ENCODE data around the gene NDUFB5.
A peak's percentile ranks its signal among the peaks of the same experiment; 100 is the strongest.

Gene NDUFB5

DNA sequence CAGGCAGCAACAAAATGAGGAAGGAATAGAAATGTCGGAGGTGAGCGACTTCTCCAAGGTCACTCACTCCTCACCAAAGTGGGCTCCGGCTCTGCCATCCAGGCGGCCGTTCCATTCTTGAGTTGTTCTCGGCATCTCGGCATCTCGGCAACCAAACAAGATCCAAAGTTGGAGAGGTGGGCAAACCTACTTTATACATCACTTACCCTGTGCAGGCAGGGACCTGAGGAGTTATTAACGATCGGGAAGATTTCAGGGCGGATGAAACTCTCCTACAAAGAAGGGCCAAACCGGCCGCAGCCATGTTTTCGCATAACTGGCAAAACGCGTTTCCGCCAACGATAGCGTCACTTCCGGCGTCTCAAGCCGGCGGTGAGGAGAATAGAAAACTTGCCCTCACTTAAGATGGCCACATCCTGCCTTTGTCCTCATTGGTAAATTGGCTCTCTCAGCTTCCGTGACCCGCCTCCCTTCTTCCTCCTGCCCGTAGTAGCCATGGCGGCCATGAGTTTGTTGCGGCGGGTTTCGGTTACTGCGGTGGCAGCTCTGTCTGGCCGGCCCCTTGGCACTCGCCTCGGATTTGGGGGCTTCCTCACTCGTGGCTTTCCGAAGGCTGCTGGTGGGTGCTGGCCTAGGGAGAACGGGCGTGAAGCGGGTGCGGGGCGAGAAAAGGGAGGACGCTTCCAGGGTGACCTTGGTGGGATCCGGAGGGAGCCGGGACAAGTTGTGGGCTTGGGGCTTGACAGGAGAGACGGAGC is at the start of gene NDUFB5, which contains the start of gene MRPL47:
NDUFB5 (plus strand) TSS at position 474 of the 758 bp plus-strand sequence; CDS start at position 496, 22 bp downstream.
MRPL47 (minus strand) TSS at position 318 of the 758 bp plus-strand sequence; CDS start at position 304, 14 bp downstream.
- H3K27me3 Mint-ChIP-seq (ENCODE audit: low read depth), result no peaks in the 10 kb centered on the region
- H3K4me1 Mint-ChIP-seq (ENCODE audit: low read depth), result peaks cover 31% of the 10 kb centered on the region
- peaks cover 21% of the 10 kb centered on the region for H3K36me3 Mint-ChIP-seq (ENCODE audit: low read depth)
- no peaks in the 10 kb centered on the region for H3K9me3 Mint-ChIP-seq
- H3K27ac Mint-ChIP-seq, result peak within 1 kb of the TSS; percentile 99
- H3K4me3 Mint-ChIP-seq, result peak within 1 kb of the TSS; percentile 99

DNA sequence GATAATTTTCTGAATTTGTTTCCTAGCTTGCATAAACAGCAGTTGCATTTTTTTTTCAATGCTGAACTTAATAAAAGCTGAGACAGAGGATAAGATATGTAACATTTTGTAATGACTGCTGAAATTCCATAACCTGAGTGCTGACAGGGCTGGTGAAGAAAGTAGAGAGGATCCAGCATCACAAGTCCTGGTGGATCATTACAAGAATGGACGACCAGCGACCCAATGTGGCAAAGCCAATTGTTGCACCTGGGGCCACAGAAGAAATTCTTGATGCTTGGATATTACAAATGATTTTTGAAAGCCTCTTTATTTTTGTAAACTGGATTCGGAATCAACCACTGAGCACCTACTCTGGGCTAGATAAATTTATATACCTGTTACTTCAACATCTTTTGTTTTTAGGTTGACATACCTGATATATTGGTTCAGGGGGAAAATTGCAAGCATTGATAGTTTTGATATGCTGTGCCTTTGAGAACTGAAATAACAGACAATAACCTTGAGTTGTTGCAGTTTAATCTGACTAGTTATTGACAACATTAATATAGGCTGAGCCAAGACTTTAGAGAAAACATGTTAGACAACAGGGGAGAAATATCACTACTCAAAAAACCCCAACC is 45.7 kb upstream of the NDUFB5 start:
- Mint-ChIP-seq H3K4me3 (no peak overlapping the region), H3K27ac (no peak overlapping the region), H3K27me3 (ENCODE audit: low read depth) (peaks cover 29% of the 10 kb centered on the region), H3K36me3 (ENCODE audit: low read depth) (no peaks in the 10 kb centered on the region), H3K4me1 (ENCODE audit: low read depth) (peaks cover 10% of the 10 kb centered on the region), H3K9me3 (no peaks in the 10 kb centered on the region)

DNA sequence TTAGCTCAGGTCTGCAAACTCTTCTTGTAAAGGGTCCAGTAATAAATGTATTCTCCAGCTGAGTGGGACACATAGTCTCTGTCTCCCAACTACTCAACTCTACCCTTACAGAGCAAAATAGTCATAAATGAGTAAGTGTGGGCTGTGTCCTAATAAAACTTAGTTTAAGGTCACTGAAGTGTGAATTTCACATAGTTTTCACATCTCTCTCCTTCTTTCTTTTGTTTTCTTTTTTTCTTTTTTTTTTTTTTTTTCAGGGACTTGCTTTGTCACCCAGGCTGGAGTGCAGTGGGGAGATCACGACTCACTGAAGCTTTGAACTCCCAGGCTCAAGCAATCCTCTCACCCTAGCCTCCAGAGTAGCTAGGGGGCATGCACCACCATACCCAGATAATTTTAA is 43.8 kb upstream of the NDUFB5 start:
- H3K4me3 Mint-ChIP-seq, result no peak overlapping the region

DNA sequence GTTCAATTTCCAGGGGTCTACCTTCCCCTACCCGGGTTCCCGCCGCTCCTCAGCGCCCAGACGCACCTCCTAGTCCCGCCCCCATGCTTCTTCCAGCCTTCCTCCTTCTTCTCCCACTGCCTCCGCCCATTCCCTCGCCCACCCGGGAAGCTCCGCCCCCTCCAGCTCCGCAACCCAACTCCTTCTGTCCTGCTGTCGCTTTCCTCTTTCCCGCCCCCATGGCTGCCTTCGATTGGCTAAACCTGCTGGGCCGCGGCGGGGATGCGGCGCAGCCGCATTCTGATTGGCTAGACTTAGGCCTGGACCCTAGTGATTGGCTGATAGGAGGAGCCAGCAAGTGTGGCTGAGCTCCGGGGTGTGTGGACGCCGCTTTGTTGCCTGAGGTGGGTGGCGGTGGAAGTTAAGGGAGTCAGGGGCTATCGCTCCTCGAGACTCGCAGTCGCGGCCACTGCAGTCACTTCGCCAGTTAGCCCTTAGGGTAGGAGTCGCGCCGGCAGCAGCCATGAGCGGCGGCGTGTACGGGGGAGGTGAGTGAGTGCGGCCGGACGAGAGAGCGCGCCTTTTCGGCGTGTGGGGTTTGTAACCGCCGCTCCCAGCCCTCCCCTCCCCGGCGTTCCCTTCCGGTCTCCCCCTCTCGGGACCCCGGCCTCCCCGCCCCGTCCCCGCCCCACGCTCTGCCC is 41.9 kb upstream of the NDUFB5 start, which contains the start of gene ACTL6A:
ACTL6A (plus strand) TSS at position 336 of the 680 bp plus-strand sequence; CDS start at position 503, 167 bp downstream.
- peak within 1 kb of the TSS; percentile 96 for H3K27ac Mint-ChIP-seq
- peaks cover 23% of the 10 kb centered on the region for H3K27me3 Mint-ChIP-seq (ENCODE audit: low read depth)
- H3K36me3 Mint-ChIP-seq (ENCODE audit: low read depth), result no peaks in the 10 kb centered on the region
- H3K9me3 Mint-ChIP-seq, result no peaks in the 10 kb centered on the region
- peak within 1 kb of the TSS; percentile 97 for H3K4me3 Mint-ChIP-seq
- peaks cover 21% of the 10 kb centered on the region for H3K4me1 Mint-ChIP-seq (ENCODE audit: low read depth)

More for the DNA sequence above, 43.8 kb upstream of the NDUFB5 start:
- peaks cover 29% of the 10 kb centered on the region for H3K27me3 Mint-ChIP-seq (ENCODE audit: low read depth)
- peaks cover 19% of the 10 kb centered on the region for H3K4me1 Mint-ChIP-seq (ENCODE audit: low read depth)
- H3K36me3 Mint-ChIP-seq (ENCODE audit: low read depth), result no peaks in the 10 kb centered on the region
- no peak overlapping the region for H3K27ac Mint-ChIP-seq
- H3K9me3 Mint-ChIP-seq, result no peaks in the 10 kb centered on the region

DNA sequence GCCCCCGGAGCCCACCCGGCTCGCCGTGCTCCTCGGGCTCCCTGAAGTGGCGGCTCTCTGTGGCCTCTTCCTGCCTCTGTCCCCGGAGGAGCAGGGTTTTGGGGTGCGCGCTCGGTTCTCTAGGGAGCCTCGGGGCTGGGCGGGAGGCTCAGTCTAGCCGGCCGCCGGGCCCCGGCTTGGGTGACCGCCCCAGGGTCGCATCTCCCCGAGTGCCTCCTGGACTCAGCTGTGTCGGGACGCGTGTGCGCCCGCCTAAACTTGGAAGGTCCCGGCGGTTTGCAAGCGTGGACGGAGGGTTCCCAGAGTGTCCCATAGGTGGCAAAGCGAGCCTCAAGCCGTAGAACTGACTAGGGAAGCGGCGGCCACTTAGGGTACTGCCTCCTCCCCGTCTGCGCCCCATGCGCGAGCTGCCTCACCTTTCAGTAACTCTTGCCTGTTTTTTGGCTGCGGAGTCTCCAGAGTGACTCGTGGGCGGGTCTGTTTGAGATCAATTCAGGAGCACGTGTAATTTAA is 41.3 kb upstream of the NDUFB5 start:
- peaks cover 22% of the 10 kb centered on the region for H3K4me1 Mint-ChIP-seq (ENCODE audit: low read depth)
- no peaks in the 10 kb centered on the region for H3K36me3 Mint-ChIP-seq (ENCODE audit: low read depth)
- H3K27ac Mint-ChIP-seq, result peak overlapping the region; percentile 87
- H3K9me3 Mint-ChIP-seq, result no peaks in the 10 kb centered on the region
- peaks cover 23% of the 10 kb centered on the region for H3K27me3 Mint-ChIP-seq (ENCODE audit: low read depth)
- peak overlapping the region; percentile 88 for H3K4me3 Mint-ChIP-seq

DNA sequence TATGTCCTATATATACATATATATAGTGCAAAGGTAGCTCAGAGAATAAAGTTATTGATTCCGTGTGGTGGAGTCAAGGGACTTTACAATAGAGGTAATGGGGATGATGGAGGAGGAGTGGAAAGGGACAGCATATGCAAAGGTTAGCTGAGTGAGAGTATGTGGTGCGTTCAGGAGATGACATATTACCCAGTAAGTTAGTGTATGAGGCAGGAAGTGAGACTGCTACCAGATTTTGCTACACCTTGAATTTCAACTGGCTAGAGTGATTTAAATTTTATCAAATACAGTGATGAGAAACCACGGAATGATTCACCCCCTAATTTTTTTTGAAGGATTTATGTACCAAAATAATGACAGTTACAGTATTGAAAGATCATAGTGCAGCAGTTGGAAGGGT is 39.1 kb upstream of the NDUFB5 start:
- peaks cover 6% of the 10 kb centered on the region for H3K36me3 Mint-ChIP-seq (ENCODE audit: low read depth)
- H3K27ac Mint-ChIP-seq, result peak overlapping the region; percentile 76
- peak overlapping the region; percentile 53 for H3K4me3 Mint-ChIP-seq
- H3K27me3 Mint-ChIP-seq (ENCODE audit: low read depth), result peaks cover 8% of the 10 kb centered on the region
- H3K4me1 Mint-ChIP-seq (ENCODE audit: low read depth), result peaks cover 26% of the 10 kb centered on the region
- no peaks in the 10 kb centered on the region for H3K9me3 Mint-ChIP-seq

DNA sequence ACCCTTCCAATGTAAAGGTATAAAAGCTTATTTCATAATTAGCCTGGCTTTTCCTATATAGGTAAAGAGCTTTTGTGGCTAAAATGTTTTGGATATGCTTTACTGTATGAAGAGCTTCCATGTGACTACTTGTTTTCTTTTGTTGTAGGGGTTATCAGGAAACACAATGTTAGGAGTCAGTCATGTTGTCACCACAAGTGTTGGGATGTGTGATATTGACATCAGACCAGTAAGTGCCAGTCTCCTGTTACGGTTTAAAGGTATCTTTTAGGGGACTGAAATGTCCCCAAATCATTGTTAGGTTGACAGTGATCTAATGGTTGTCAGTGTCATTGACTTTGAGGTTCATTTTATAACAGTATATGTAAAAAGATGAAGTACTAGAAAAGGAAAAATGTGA is 23.6 kb upstream of the NDUFB5 start:
- Mint-ChIP-seq H3K9me3 (no peaks in the 10 kb centered on the region), H3K27ac (no peak overlapping the region), H3K4me1 (ENCODE audit: low read depth) (no peaks in the 10 kb centered on the region), H3K27me3 (ENCODE audit: low read depth) (no peaks in the 10 kb centered on the region), H3K36me3 (ENCODE audit: low read depth) (peaks cover 24% of the 10 kb centered on the region), H3K4me3 (no peak overlapping the region)

DNA sequence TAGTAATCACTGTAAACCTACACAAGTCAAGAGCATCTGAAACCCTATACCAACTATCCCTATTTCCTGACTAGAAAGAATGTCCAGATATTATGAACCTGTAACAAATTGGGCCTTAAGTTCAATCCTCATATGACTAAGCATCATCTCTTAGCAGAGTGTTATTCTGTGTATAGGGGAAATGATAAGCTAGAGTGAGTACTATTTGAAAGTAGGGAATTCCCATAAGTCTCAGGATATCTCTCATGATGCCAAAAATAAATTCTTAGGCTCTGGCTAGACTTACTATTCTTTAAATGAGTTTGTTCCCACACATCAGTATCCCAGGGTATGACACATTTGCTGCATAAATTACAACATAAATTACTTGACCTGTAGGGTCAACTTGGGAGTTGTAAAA is 15.5 kb upstream of the NDUFB5 start:
- Mint-ChIP-seq H3K4me3 (no peak overlapping the region), H3K36me3 (ENCODE audit: low read depth) (peaks cover 37% of the 10 kb centered on the region), H3K4me1 (ENCODE audit: low read depth) (no peaks in the 10 kb centered on the region), H3K9me3 (no peaks in the 10 kb centered on the region), H3K27me3 (ENCODE audit: low read depth) (no peaks in the 10 kb centered on the region), H3K27ac (no peak overlapping the region)

DNA sequence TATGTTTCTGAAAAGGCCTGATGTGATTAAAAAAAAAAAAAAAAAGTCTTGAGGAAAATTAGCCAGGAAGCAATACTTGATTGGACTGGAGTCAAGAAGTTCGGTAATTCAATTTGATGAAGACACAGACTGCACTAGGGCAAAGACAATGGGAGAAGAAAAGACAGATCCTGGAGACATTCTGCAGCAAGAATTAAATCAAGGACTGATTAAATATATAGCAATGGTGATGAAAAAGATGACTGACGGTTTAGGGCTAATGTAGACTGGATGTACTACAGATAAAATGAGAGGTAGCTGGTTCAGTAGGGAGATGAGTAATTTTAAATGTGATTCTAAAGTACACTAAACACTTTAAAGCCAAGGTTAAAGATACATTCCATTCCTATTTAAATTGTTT is 13.9 kb upstream of the NDUFB5 start:
- Mint-ChIP-seq H3K27ac (no peak overlapping the region), H3K4me3 (no peak overlapping the region)

DNA sequence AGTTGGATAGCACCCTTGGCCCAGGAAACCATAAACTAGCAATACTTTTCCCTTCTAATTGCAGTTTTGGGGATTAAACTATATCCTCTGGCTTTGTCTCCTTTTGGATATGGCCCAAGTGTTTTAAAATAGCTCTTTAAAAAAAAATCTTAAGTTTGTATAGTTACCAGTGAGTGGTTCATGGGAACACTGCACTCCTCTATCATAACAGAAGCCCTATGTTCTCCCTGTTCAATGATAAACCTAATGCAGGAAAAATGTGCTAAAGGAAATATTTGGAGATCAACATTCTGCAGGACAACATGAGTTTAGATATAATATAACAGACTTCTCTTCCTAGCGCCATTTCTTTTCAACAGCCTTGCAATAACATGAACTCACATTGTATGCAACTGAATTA is 13.3 kb upstream of the NDUFB5 start:
- H3K27ac Mint-ChIP-seq, result no peak overlapping the region
- no peak overlapping the region for H3K4me3 Mint-ChIP-seq
- H3K36me3 Mint-ChIP-seq (ENCODE audit: low read depth), result peaks cover 34% of the 10 kb centered on the region

More for the DNA sequence above, 13.9 kb upstream of the NDUFB5 start:
- Mint-ChIP-seq H3K36me3 (ENCODE audit: low read depth) (peaks cover 34% of the 10 kb centered on the region), H3K9me3 (no peaks in the 10 kb centered on the region), H3K27me3 (ENCODE audit: low read depth) (no peaks in the 10 kb centered on the region), H3K4me1 (ENCODE audit: low read depth) (no peaks in the 10 kb centered on the region)

DNA sequence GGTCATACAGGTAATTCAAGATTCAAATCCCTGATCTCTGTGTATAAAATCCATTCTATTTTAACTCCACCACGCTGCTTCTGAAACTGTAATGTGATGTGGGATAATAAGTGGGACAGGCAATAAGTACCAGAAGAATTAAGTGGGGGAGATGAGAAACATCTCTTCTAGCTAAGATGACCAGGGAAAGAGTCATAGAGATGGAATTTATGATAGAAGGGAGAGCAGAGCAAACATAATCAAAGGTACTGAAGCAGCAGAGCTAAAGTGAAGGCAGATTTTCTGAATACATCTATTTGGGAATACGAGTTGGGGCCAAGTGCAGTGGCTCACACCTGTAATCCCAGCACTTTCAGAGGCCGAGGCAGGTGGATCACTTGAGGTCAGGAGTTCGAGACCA is 5.1 kb upstream of the NDUFB5 start:
- H3K27me3 Mint-ChIP-seq (ENCODE audit: low read depth), result no peaks in the 10 kb centered on the region
- no peak overlapping the region for H3K27ac Mint-ChIP-seq
- H3K4me1 Mint-ChIP-seq (ENCODE audit: low read depth), result peaks cover 6% of the 10 kb centered on the region
- H3K9me3 Mint-ChIP-seq, result no peaks in the 10 kb centered on the region
- H3K4me3 Mint-ChIP-seq, result no peak overlapping the region
- peaks cover 24% of the 10 kb centered on the region for H3K36me3 Mint-ChIP-seq (ENCODE audit: low read depth)

More for the DNA sequence above, 13.3 kb upstream of the NDUFB5 start:
- H3K4me1 Mint-ChIP-seq (ENCODE audit: low read depth), result no peaks in the 10 kb centered on the region
- no peaks in the 10 kb centered on the region for H3K27me3 Mint-ChIP-seq (ENCODE audit: low read depth)
- H3K9me3 Mint-ChIP-seq, result no peaks in the 10 kb centered on the region

DNA sequence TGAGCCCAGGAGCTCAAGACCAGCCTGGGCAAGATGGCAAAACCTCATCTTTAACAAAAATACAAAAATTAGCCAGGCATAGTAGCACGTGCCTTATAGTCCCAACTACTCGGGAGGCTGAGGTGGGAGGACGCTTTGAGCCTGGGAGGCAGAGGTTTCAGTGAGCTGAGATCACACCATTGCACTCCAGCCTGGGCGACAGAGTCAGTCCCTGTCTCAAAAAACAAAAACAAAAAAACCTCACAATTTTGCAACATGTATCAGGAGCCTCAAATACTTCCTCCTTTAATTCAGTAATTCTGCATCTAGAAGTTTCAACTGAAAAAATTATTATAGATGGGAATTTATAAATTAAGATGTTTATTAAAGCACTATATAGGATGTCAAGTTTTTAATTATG is 1.3 kb upstream of the NDUFB5 start:
- H3K9me3 Mint-ChIP-seq, result no peaks in the 10 kb centered on the region
- peak overlapping the region; percentile 99 for H3K27ac Mint-ChIP-seq
- peaks cover 21% of the 10 kb centered on the region for H3K36me3 Mint-ChIP-seq (ENCODE audit: low read depth)
- peak overlapping the region; percentile 99 for H3K4me3 Mint-ChIP-seq
- H3K4me1 Mint-ChIP-seq (ENCODE audit: low read depth), result peaks cover 22% of the 10 kb centered on the region
- H3K27me3 Mint-ChIP-seq (ENCODE audit: low read depth), result no peaks in the 10 kb centered on the region

DNA sequence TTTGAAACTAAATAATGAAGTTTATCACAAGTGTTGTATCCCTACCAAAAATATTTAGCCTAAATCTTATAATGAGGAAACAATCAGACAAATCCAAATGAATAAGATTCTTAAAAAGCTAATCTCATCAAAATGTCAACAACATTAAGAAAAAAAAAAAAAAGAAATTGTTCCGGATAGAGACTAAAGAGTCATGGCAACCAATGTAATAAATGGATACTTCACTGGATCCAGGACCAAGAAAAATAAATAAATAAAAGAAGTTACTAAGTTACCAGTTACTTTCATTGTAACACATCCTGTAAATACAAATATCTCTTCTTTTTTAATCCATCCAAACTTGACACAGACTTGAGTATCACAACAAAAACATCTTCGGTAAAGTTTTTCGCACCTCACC is 763 bp upstream of the NDUFB5 start:
- no peaks in the 10 kb centered on the region for H3K9me3 Mint-ChIP-seq
- peak overlapping the region; percentile 99 for H3K4me3 Mint-ChIP-seq
- H3K27me3 Mint-ChIP-seq (ENCODE audit: low read depth), result no peaks in the 10 kb centered on the region
- H3K36me3 Mint-ChIP-seq (ENCODE audit: low read depth), result peaks cover 21% of the 10 kb centered on the region
- peak overlapping the region; percentile 99 for H3K27ac Mint-ChIP-seq
- peaks cover 24% of the 10 kb centered on the region for H3K4me1 Mint-ChIP-seq (ENCODE audit: low read depth)

DNA sequence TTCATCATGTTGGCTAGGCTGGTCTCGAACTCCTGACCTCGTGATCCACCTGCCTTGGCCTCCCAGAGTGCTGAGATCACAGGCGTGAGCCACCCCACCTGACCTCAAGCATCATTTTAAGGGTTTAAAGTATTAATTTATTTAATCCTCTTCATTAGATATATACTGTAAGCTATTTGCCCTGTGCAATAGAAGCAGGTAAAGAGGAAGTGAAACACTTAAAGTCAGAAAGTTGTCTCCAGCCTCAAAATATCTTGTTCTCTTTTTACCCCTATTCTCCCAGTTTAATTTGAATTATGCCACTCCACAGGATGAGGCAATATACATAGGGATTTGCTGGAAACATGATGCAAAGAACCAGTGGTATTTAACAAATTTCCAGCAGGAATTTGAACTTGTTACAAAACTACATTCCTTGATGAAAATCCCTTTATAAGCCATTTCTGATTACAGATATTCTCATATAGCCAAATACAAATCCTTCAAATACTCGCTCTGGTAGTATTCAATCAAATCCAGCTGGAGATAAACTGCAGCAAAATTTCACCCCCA is 2.0 kb downstream of the NDUFB5 start:
- Mint-ChIP-seq H3K4me1 (ENCODE audit: low read depth) (peaks cover 36% of the 10 kb centered on the region), H3K27me3 (ENCODE audit: low read depth) (no peaks in the 10 kb centered on the region), H3K27ac (peak overlapping the region; percentile 37), H3K4me3 (no peak overlapping the region), H3K9me3 (no peaks in the 10 kb centered on the region), H3K36me3 (ENCODE audit: low read depth) (peaks cover 16% of the 10 kb centered on the region)
